AG09309 (cell line): Measurements from ENCODE around the gene TMEM45B.

Source experiments
- DNase-seq: peaks from one replicate; pipeline ENCODE4 v3.0.0-alpha.2; 2010; ENCODE audit warnings: low read depth
- H3K4me3 ChIP-seq: 2 replicates; pipeline ENCODE4 v1.5.1; 2011; ENCODE audit warnings: mild to moderate bottlenecking, low read depth, low read length, moderate library complexity; ENCODE audit not compliant: control insufficient read depth
- CTCF ChIP-seq: IDR thresholded peaks from 2 replicates; pipeline ENCODE4 v1.5.1; 2011; ENCODE audit warnings: mild to moderate bottlenecking, low read depth, low read length, inconsistent platforms; ENCODE audit not compliant: insufficient read depth, control insufficient read depth; ENCODE audit errors: missing control alignments

Gene TMEM45B

GRCh38 chr11:129871914-129872313 is 56.3 kb downstream of the TMEM45B start:
- no peak for TF ChIP-seq CTCF

DNA sequence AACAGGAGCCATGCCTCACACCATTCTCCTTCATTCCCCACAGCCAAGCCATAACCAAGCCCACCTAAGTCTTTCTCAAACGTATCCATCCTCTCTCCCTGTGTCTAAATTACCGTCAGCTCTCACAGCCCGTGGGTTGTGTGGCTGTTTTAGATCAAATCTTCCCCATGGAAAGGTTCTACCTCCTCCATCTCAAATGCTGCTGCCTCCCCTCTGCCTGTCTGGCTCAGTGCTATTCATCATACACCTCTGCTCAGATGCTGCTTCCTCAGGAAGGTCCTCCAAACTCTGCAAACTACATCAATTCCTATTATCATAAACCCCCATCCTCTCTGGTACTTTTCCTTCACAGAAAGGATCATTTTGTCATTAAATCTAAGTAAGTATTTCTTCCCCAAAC is 64.7 kb downstream of the TMEM45B start:
- H3K4me3 ChIP-seq, result no peak overlapping the region
- no peak for TF ChIP-seq CTCF
- DNase-seq, result no peak

More at GRCh38 chr11:129871914-129872313, 56.3 kb downstream of the TMEM45B start:
- no peak for DNase-seq
- H3K4me3 ChIP-seq, result no peak overlapping the region

DNA sequence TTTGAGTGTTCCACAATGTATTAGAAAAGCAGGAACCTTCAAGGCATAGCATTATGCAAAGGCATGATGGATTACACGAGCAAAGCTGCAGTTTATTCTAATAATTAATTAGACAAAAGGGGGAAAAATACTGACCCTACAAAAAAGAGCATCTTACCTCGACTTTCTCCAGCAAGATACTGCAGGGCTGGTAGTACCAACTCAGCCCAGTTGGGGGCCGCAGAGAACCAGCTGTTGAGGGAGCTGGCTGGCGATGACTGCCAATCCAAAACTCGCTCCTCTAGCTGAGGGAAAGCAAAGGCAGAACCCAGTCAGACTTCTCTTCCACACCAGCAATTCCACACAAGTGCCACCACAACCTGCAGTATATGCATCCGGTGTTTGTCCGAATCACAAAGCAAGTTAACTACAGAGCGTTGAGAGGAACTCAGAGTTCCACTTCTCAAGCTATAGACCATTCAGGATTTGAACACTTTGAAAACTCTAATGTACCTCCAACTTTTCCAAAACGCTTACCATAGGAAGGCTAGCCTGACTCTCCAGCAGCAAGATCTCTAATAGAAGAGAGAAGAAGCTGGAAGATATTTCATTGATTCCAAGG is 66.0 kb downstream of the TMEM45B start:
- DNase-seq, result no peak

GRCh38 chr11:129884581-129884980 is 68.9 kb downstream of the TMEM45B start:
- no peak for TF ChIP-seq CTCF
- no peak overlapping the region for H3K4me3 ChIP-seq
- DNase-seq, result no peak

More for the DNA sequence above, 66.0 kb downstream of the TMEM45B start:
- H3K4me3 ChIP-seq, result no peak overlapping the region
- peak; percentile 70 for TF ChIP-seq CTCF

DNA sequence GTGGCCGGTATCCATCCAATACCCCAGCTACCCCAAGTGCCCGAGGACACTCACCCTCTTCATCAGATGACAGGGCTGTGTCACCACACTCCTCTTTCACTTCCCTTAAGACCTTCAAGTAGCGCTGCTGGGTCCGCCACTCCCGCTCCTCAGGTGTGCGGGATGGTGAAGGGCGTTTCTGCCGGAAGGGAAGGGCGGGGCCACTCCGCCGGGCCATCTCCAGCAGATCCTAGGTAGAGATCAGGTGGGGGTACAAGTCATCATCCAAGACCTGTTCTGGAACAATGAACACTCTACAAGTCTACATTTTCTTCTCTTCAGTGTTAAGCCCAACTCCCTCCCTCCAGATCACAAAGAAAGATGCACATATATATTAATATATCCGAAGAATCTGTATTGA is 69.7 kb downstream of the TMEM45B start:
- no peak for DNase-seq
- no peak overlapping the region for H3K4me3 ChIP-seq
- no peak for TF ChIP-seq CTCF

DNA sequence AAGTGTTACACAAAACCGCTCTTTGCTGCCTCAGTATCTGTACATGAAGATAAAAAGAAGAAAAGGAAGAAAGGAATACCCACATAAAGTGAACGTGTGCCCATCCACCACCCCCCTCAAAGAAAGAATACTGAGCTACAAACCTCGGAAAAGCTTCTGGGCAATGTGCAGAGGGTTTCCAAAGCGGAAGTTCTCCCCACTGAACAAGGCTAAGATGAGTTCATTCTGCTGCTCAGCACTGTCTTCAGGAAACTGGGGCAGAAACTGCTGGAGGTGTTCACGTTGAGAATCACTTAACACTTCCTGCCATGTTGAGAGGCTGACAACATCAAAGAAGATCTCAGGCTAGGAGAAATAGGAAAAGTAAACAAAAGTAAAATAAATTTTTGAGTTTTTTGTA is 72.8 kb downstream of the TMEM45B start:
- H3K4me3 ChIP-seq, result no peak overlapping the region
- TF ChIP-seq CTCF, result no peak
- no peak for DNase-seq

GRCh38 chr11:129894278-129895125 is 78.9 kb downstream of the TMEM45B start:
- no peak for DNase-seq
- TF ChIP-seq CTCF, result no peak

More at GRCh38 chr11:129894278-129895125, 78.9 kb downstream of the TMEM45B start:
- peak overlapping the region; percentile 85 for H3K4me3 ChIP-seq
